ENCODE results near the gene S100A12.

GRCh38 chr1:153402226-153402625, 26.8 kb upstream of the S100A12 start:
- no peak for TF ChIP-seq EZH2phosphoT487 (IDR thresholded peaks at IDR 0.05; ENCODE audit: borderline replicate concordance, low read depth, low read length)
- TF ChIP-seq, protein P1, sequence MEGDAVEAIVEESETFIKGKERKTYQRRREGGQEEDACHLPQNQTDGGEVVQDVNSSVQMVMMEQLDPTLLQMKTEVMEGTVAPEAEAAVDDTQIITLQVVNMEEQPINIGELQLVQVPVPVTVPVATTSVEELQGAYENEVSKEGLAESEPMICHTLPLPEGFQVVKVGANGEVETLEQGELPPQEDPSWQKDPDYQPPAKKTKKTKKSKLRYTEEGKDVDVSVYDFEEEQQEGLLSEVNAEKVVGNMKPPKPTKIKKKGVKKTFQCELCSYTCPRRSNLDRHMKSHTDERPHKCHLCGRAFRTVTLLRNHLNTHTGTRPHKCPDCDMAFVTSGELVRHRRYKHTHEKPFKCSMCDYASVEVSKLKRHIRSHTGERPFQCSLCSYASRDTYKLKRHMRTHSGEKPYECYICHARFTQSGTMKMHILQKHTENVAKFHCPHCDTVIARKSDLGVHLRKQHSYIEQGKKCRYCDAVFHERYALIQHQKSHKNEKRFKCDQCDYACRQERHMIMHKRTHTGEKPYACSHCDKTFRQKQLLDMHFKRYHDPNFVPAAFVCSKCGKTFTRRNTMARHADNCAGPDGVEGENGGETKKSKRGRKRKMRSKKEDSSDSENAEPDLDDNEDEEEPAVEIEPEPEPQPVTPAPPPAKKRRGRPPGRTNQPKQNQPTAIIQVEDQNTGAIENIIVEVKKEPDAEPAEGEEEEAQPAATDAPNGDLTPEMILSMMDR (conservative IDR thresholded peaks at IDR 0.05; ENCODE audit: low read length) = no peak

Measured in OCI-LY7 (cell line).